BE2C (cell line): ENCODE measurements around the gene SH3TC1.

Experiments used
- DNase-seq: peaks from one replicate; pipeline ENCODE4 v3.0.0-alpha.2; 2020
- H3K27me3 ChIP-seq: fragments of 250-450 bp; sonication (Bioruptor Pico); 2 replicates; pipeline ENCODE4 v1.5.1; 2020; ENCODE audit warnings: mild to moderate bottlenecking
- H3K36me3 ChIP-seq: fragments of 250-450 bp; sonication (Bioruptor Pico); 2 replicates; pipeline ENCODE4 v1.5.1; 2020; ENCODE audit warnings: mild to moderate bottlenecking
- H3K4me1 ChIP-seq: fragments of 250-450 bp; sonication (Bioruptor Pico); 2 replicates; pipeline ENCODE4 v1.5.1; 2020
- H3K4me3 ChIP-seq: 2 replicates; pipeline ENCODE4 v1.5.1; 2011; ENCODE audit warnings: low read depth, low read length
- H3K9me3 ChIP-seq: fragments of 250-450 bp; sonication (Bioruptor Pico); 2 replicates; pipeline ENCODE4 v1.5.1; 2020
- TF ChIP-seq, protein P1 (sequence below): IDR thresholded peaks from 2 replicates; pipeline ENCODE4 v1.5.1; 2012; ENCODE audit warnings: mild to moderate bottlenecking, low read depth, low read length

Gene SH3TC1

DNA sequence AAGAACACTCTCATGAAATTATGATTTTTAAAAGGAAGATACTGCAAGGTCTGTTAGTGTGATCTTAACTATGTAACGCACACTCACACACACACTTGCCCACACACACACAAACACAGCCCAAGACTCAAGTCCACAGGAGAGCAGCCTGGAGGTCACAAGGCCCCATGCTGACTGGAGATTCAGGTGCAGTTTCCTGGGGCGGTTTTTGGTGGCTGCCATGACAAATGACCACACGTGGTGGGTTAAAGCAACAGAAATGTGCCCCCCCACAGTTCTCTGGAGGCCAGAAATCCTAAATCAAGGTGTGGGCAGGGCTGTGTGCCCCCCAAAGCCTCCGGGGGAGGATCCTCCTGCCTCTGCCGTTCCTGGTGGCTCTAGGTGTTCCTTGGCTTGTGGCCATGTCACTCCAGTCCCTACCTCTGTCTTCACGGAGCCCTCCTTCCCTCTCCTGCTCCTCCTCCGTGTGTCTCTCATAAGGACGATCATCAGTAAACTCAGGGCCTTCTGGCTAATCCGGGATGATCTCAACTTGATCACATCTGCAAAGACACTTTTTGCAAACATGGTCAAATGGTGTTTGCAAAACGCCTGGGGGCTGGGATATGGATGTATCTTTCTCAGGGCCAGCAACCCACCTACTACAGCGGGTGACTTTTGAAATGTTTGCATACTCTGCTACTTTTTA, 60.8 kb downstream of the SH3TC1 start:
- no peak overlapping the region for H3K4me3 ChIP-seq
- TF ChIP-seq, protein P1, sequence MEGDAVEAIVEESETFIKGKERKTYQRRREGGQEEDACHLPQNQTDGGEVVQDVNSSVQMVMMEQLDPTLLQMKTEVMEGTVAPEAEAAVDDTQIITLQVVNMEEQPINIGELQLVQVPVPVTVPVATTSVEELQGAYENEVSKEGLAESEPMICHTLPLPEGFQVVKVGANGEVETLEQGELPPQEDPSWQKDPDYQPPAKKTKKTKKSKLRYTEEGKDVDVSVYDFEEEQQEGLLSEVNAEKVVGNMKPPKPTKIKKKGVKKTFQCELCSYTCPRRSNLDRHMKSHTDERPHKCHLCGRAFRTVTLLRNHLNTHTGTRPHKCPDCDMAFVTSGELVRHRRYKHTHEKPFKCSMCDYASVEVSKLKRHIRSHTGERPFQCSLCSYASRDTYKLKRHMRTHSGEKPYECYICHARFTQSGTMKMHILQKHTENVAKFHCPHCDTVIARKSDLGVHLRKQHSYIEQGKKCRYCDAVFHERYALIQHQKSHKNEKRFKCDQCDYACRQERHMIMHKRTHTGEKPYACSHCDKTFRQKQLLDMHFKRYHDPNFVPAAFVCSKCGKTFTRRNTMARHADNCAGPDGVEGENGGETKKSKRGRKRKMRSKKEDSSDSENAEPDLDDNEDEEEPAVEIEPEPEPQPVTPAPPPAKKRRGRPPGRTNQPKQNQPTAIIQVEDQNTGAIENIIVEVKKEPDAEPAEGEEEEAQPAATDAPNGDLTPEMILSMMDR: no peak
- H3K4me1 ChIP-seq: no peaks in the 10 kb centered on the region; the same call in 1 of the 2 replicates
- no peak for DNase-seq
- H3K9me3 ChIP-seq: no peaks in the 10 kb centered on the region
- no peaks in the 10 kb centered on the region for H3K36me3 ChIP-seq
- H3K27me3 ChIP-seq: no peaks in the 10 kb centered on the region

DNA sequence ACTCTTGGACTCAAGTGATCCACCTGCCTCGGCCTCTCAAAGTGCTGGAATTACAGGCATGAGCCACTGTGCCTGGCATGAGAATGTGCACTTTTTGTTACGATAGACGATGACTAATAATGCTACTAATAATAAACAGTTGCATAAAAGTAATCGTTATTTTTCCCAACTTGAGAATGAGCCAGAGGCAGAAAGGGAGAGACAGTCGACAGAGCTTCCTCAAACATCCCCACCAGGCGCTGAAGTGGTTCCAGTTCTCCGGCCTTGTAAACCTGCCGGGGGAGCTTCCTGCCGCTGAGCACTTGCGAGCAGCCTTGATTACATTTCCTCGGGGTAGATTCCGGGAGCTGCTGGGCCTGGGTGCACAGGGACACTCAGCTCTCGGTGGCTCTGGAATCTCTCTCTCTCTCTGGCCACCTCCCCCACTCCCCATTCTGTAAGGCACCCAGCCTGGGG, 61.6 kb downstream of the SH3TC1 start:
- peak; percentile 55 for DNase-seq
- no peaks in the 10 kb centered on the region for H3K27me3 ChIP-seq
- no peak overlapping the region for H3K4me3 ChIP-seq
- no peaks in the 10 kb centered on the region for H3K36me3 ChIP-seq
- no peaks in the 10 kb centered on the region for H3K9me3 ChIP-seq
- TF ChIP-seq, protein P1: no peak
- no peaks in the 10 kb centered on the region; the same call in 1 of the 2 replicates for H3K4me1 ChIP-seq

DNA sequence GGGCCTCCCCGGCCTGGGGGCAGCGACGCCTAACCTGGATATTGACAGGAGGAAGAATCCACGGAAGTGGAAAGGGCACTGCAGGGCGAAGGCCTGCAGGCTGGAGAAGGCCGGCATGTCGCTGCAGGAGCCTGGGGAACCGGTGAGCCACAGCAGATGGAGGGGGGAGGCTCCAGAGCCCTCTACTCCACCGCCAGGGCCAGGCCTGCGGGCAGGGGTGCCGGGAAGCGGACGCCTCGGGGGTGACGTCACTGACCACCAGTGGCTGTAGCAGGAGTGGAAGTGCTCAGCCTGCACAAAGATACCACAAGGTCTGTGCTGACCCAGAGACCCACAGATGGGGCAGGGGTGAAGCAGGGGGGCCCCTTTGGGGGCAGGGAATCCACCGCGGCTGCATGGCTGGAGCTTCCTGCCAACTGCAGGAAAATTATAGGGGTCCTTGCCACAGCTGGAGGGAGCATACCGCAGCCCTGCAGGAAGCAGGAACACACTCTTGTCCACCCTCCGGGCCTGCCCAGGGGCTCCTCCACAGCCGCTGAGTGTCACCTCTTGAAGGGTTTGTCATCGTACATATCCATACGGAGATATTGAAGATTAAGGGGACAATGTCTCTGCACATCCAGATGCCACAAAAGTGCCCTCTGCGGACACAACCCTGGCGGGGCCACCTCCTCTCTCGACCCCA, 62.9 kb downstream of the SH3TC1 start:
- H3K9me3 ChIP-seq: no peaks in the 10 kb centered on the region
- H3K27me3 ChIP-seq: no peaks in the 10 kb centered on the region
- TF ChIP-seq, protein P1: no peak
- DNase-seq: no peak
- H3K4me3 ChIP-seq: no peak overlapping the region
- no peaks in the 10 kb centered on the region for H3K36me3 ChIP-seq
- H3K4me1 ChIP-seq: peaks cover 5% of the 10 kb centered on the region

DNA sequence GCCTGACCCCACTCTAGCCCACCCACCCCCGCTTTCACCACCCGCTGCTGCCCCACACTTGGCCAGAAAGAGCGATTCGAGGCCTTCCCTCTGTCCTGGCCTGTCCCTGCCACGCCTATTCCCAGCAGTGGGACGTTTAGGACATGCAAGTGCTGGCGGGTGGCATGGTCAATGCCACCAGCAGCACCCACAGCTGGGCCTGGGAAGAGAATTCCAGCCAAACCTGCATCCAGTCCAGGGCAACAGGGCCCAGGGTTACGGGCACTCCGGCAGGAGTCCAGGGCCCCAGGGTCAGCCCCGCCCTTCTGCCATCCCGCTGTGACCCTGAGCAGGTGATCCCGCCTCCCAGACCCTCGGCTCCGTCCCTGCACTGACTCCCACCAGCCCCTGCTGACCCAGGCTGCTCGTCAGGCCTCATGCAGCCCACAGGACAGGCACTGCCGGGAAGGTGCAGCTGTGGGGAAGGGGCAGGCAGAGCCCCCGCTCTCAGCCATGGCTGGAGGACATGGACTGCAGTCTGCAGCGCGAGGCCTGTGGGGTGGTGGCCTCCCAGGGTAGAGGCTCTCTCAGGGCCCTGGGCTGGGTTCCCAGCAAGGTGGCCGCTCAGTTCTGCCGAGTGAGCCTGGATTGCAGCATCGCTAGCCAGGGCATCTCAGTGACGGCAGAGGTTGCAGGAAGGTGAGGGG, 63.7 kb downstream of the SH3TC1 start:
- Histone ChIP-seq H3K9me3 (no peaks in the 10 kb centered on the region), H3K36me3 (no peaks in the 10 kb centered on the region), H3K27me3 (no peaks in the 10 kb centered on the region), H3K4me3 (no peak overlapping the region), H3K4me1 (peaks cover 11% of the 10 kb centered on the region)
- TF ChIP-seq, protein P1: no peak
- no peak for DNase-seq

DNA sequence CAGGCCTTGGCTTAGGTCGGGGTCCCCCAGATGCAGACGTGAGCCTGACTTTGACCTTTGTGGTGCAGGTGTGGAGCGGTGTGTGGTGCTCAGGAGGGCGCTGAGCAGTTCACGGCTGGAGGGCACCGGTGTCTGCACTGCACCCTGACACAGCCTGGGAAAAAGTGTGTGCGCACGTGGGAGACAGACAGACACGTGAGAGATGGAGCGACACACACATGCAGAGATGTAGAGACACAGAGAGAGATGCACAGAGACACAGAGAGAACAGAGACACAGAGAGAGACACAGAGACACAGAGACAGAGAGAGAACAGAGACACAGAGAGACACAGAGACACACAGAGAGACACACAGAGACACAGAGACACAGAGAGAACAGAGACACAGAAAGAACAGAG, 64.3 kb downstream of the SH3TC1 start:
- TF ChIP-seq, protein P1: no peak
- no peaks in the 10 kb centered on the region for H3K27me3 ChIP-seq
- peaks cover 11% of the 10 kb centered on the region for H3K4me1 ChIP-seq
- no peaks in the 10 kb centered on the region for H3K36me3 ChIP-seq
- H3K9me3 ChIP-seq: no peaks in the 10 kb centered on the region
- no peak overlapping the region for H3K4me3 ChIP-seq
- DNase-seq: no peak
